GM23338 (cell line): ENCODE measurements around the gene TFAP2E. TPM values are rescaled to one million over a fixed set of nuclear protein-coding genes. Genes with fewer than 3 reads are reported as not detected.
A peak's percentile ranks its signal among the peaks of the same experiment; 100 is the strongest.

Source experiments
- ATAC-seq: fragments of 200-7000 bp; cut with Tn5 transposase; 3 replicates; pipeline ENCODE4 v1.9.1; 2020
- DNase-seq: peaks from one replicate; pipeline ENCODE4 v3.0.0-alpha.2; 2015; ENCODE audit warnings: low spot score
- H2AFZ ChIP-seq: fragments of 200-600 bp; sonication (generic); 2 replicates; pipeline ENCODE4 v1.8.0; 2016; ENCODE audit warnings: antibody characterized with exemption, mild to moderate bottlenecking, moderate library complexity
- H3F3A ChIP-seq: fragments of 200-600 bp; sonication (generic); replicated peaks from 2 replicates; pipeline ENCODE4 v1.8.0; 2017; ENCODE audit warnings: antibody characterized with exemption, mixed run types, low read depth
- H3K27ac ChIP-seq: fragments of 200-600 bp; sonication (generic); 2 replicates; pipeline ENCODE4 v1.6.1; 2016; ENCODE audit warnings: low read depth
- H3K27me3 ChIP-seq: fragments of 200-600 bp; sonication (generic); 2 replicates; pipeline ENCODE4 v1.8.0; 2016; ENCODE audit warnings: mild to moderate bottlenecking, mixed run types, moderate library complexity; ENCODE audit not compliant: insufficient read depth
- H3K36me3 ChIP-seq: fragments of 200-600 bp; sonication (generic); 2 replicates; pipeline ENCODE4 v1.8.0; 2016; ENCODE audit warnings: mild to moderate bottlenecking; ENCODE audit not compliant: insufficient read depth
- H3K4me1 ChIP-seq: fragments of 200-600 bp; sonication (generic); 2 replicates; pipeline ENCODE4 v1.8.0; 2016; ENCODE audit warnings: mild to moderate bottlenecking, moderate library complexity; ENCODE audit not compliant: insufficient read depth
- H3K4me2 ChIP-seq: fragments of 200-600 bp; sonication (generic); 2 replicates; pipeline ENCODE4 v1.7.1; 2017; ENCODE audit warnings: mixed run types
- H3K4me3 ChIP-seq: fragments of 200-600 bp; sonication (generic); 2 replicates; pipeline ENCODE4 v1.6.1; 2016; ENCODE audit warnings: mixed run types
- H3K79me2 ChIP-seq: fragments of 200-600 bp; sonication (generic); replicated peaks from 2 replicates; pipeline ENCODE4 v1.8.0; 2017; ENCODE audit warnings: mild to moderate bottlenecking; ENCODE audit not compliant: insufficient read depth
- H3K9me2 ChIP-seq: fragments of 200-600 bp; sonication (generic); 2 replicates; pipeline ENCODE4 v1.8.0; 2017; ENCODE audit not compliant: insufficient read depth
- H4K20me1 ChIP-seq: fragments of 200-600 bp; sonication (generic); replicated peaks from 2 replicates; pipeline ENCODE4 v1.8.0; 2017; ENCODE audit warnings: mild to moderate bottlenecking; ENCODE audit not compliant: insufficient read depth
- H3K27ac Mint-ChIP-seq: 2 replicates; pipeline ENCODE4 v1.8.0; 2020; ENCODE audit warnings: inconsistent platforms, mild to moderate bottlenecking, moderate library complexity, mixed read lengths
- H3K27me3 Mint-ChIP-seq: 3 replicates; pipeline ENCODE4 v1.8.0; 2022; ENCODE audit warnings: low read depth, mild to moderate bottlenecking, moderate library complexity, mixed read lengths, inconsistent platforms; ENCODE audit not compliant: insufficient read depth, poor library complexity
- H3K36me3 Mint-ChIP-seq: 3 replicates; pipeline ENCODE4 v1.8.0; 2021; ENCODE audit warnings: low read depth, mild to moderate bottlenecking, inconsistent platforms, moderate library complexity, mixed read lengths
- H3K4me1 Mint-ChIP-seq: 3 replicates; pipeline ENCODE4 v1.8.0; 2020; ENCODE audit warnings: mild to moderate bottlenecking, inconsistent platforms, mixed read lengths
- H3K4me3 Mint-ChIP-seq: 3 replicates; pipeline ENCODE4 v1.8.0; 2021; ENCODE audit warnings: moderate library complexity, mild to moderate bottlenecking, inconsistent platforms, mixed read lengths
- H3K9me3 Mint-ChIP-seq: 3 replicates; pipeline ENCODE4 v1.8.0; 2020; ENCODE audit warnings: moderate library complexity, mild to moderate bottlenecking, inconsistent platforms, mixed read lengths
- CTCF ChIP-seq, 2 experiments: fragments of 200-600 bp in 1 of 2; sonication (generic) in 1 of 2; conservative IDR thresholded peaks; 2 replicates each; pipeline versions ENCODE4 v1.5.1 to v1.6.1; 2016 to 2017; ENCODE audit warnings: antibody characterized with exemption in 2 of 2, low read depth in 2 of 2, mild to moderate bottlenecking in 2 of 2, moderate library complexity in 1 of 2
- ETS1 ChIP-seq: IDR thresholded peaks from 2 replicates; pipeline ENCODE4 v1.6.1; 2016; ENCODE audit warnings: antibody characterized with exemption
- EZH2phosphoT487 ChIP-seq: fragments of 200-600 bp; sonication (generic); IDR thresholded peaks from one replicate; pipeline ENCODE4 v1.8.1; 2018; ENCODE audit warnings: antibody characterized with exemption; ENCODE audit not compliant: unreplicated experiment
- JUNB ChIP-seq: IDR thresholded peaks from one replicate; pipeline ENCODE4 v1.6.1; 2016; ENCODE audit warnings: antibody characterized with exemption; ENCODE audit not compliant: unreplicated experiment
- REST ChIP-seq: IDR thresholded peaks from one replicate; pipeline ENCODE4 v1.6.1; 2018; ENCODE audit warnings: antibody characterized with exemption; ENCODE audit not compliant: unreplicated experiment
- STAT1 ChIP-seq: IDR thresholded peaks from one replicate; pipeline ENCODE4 v1.6.1; 2016; ENCODE audit warnings: antibody characterized with exemption; ENCODE audit not compliant: unreplicated experiment
- ZNF114 ChIP-seq: fragments of 250-450 bp; sonication (Bioruptor Pico); IDR thresholded peaks from 2 replicates; pipeline ENCODE4 v1.5.0; 2020; ENCODE audit warnings: mild to moderate bottlenecking, moderate library complexity
- ZNF331 ChIP-seq: fragments of 250-450 bp; sonication (Bioruptor Pico); IDR thresholded peaks from 2 replicates; pipeline ENCODE4 v1.5.0; 2020; ENCODE audit warnings: low read depth, mild to moderate bottlenecking, moderate library complexity
- polyA plus RNA-seq: library from polyadenylated mRNA; unstranded; fragments of >200 nt; fragmentation: Nextera tagmentation; extraction: Ambion mirVana; gene quantifications from 2 replicates; pipeline ENCODE4 v1.2.1, GENCODE V29; 2016
- total RNA-seq: library from RNA; depleted of rRNA; stranded (reverse); fragments of >200 nt; shearing (Covaris generic); gene quantifications from 2 replicates; pipeline ENCODE4 v1.2.3, GENCODE V29; 2014

The TFAP2E gene
- total and polyA plus RNA-seq, 2 experiments from 2014 or later = 0.34 to 1.4 TPM

GRCh38 chr1:35571263-35571662 is 1.9 kb upstream of the TFAP2E start (continued):
- TF ChIP-seq CTCF (conservative IDR thresholded peaks at IDR 0.05; ENCODE audit: low read depth in 2 of 2) = no peak
- no peak for TF ChIP-seq ZNF331
- no peak for TF ChIP-seq REST

GRCh38 chr1:35572296-35572695 is 818 bp upstream of the TFAP2E start:
- Histone ChIP-seq H4K20me1 (no peaks in the 10 kb centered on the region; the same call in 1 of the 2 replicates), H3F3A (peaks cover 27% of the 10 kb centered on the region), H3K9me2 (no peaks in the 10 kb centered on the region), H2AFZ (no peak overlapping the region), H3K36me3 (no peaks in the 10 kb centered on the region; the same call in 1 of the 2 replicates), H3K4me3 (peak overlapping the region; percentile 84), H3K79me2 (no peaks in the 10 kb centered on the region), H3K4me2 (no peak overlapping the region; the same call in 1 of the 2 replicates), H3K27ac (no peak overlapping the region), H3K4me1 (peaks cover 29% of the 10 kb centered on the region), H3K27me3 (peaks cover 93% of the 10 kb centered on the region)
- Mint-ChIP-seq H3K27me3 (peaks cover 72% of the 10 kb centered on the region), H3K27ac (no peak overlapping the region), H3K4me1 (peaks cover 28% of the 10 kb centered on the region), H3K4me3 (no peak overlapping the region), H3K9me3 (no peaks in the 10 kb centered on the region; the same call in 2 of the 3 replicates), H3K36me3 (no peaks in the 10 kb centered on the region; the same call in 2 of the 3 replicates)
- ATAC-seq = no peak
- no peak for DNase-seq
- TF ChIP-seq JUNB (no peak), REST (no peak), EZH2phosphoT487 (no peak), ZNF331 (no peak), ETS1 (no peak), STAT1 (no peak), ZNF114 (CRISPR knock-in tag) (no peak)
